ENCODE measurements around the gene DDX18.

The DDX18 gene

GRCh38 chr2:117835990-117836760 is 21.7 kb downstream of the DDX18 start:
- no peak for DNase-seq

- no peak for DNase-seq
Observed at GRCh38 chr2:117845304-117845703, 30.8 kb downstream of the DDX18 start.

- DNase-seq, result no peak
Observed at GRCh38 chr2:117850015-117850414, 35.5 kb downstream of the DDX18 start.

GRCh38 chr2:117850461-117850860 is 36.0 kb downstream of the DDX18 start:
- no peak for DNase-seq

- DNase-seq, result no peak
Observed at GRCh38 chr2:117851969-117852368, 37.5 kb downstream of the DDX18 start.

GRCh38 chr2:117853316-117853715 is 38.8 kb downstream of the DDX18 start:
- no peak for DNase-seq

- no peak for DNase-seq
Observed at GRCh38 chr2:117853873-117854272, 39.4 kb downstream of the DDX18 start.

GRCh38 chr2:117854610-117855009 is 40.1 kb downstream of the DDX18 start:
- no peak for DNase-seq

GRCh38 chr2:117855886-117856285 is 41.4 kb downstream of the DDX18 start:
- DNase-seq, result no peak

- no peak for DNase-seq
Observed at GRCh38 chr2:117856415-117857210, 42.1 kb downstream of the DDX18 start.

GRCh38 chr2:117858336-117858735 is 43.8 kb downstream of the DDX18 start:
- DNase-seq, result no peak

- DNase-seq, result no peak
Observed at GRCh38 chr2:117858892-117859531, 44.5 kb downstream of the DDX18 start.

- no peak for DNase-seq
Observed at GRCh38 chr2:117859532-117859911, 45.0 kb downstream of the DDX18 start.

GRCh38 chr2:117859924-117860647 is 45.6 kb downstream of the DDX18 start:
- no peak for DNase-seq

GRCh38 chr2:117862459-117862858 is 48.0 kb downstream of the DDX18 start:
- DNase-seq, result no peak

GRCh38 chr2:117875786-117876185 is 61.3 kb downstream of the DDX18 start:
- peak; percentile 50 for DNase-seq

- no peak for DNase-seq
Observed at GRCh38 chr2:117879003-117879402, 64.5 kb downstream of the DDX18 start.

Measured in MV-4-11 (cell line).